ENCODE measurements around the gene TMEM259.

TMEM259 gene

DNA sequence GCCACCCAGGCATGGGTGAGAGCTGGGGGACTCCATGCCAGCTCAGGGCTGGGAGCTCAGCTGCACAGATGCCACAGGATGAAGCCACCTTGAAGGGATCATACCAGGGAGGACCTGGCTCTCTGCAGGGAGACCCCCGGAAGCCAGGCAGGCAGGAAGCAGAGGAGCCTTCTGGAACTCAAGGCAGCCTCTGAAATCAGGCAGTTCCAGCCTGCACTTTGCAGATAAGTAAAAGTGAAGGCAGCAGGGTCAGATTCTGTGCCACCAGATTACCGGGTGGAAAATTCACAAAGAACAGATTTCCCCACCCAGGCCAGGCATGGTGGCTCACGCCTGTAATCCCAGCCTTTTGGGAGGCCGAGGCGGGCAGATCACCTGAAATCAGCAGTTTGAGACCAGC, 2.5 kb downstream of the TMEM259 start:
- DNase-seq (ENCODE audit: extremely low read depth, low read depth) = no peak
- TF ChIP-seq CTCF (IDR thresholded peaks at IDR 0.05; ENCODE audit: low read depth, low read length, missing control alignments) = no peak
- H3K4me3 ChIP-seq (replicated peaks; ENCODE audit: low read depth, low read length) = peak overlapping the region; percentile 95

DNA sequence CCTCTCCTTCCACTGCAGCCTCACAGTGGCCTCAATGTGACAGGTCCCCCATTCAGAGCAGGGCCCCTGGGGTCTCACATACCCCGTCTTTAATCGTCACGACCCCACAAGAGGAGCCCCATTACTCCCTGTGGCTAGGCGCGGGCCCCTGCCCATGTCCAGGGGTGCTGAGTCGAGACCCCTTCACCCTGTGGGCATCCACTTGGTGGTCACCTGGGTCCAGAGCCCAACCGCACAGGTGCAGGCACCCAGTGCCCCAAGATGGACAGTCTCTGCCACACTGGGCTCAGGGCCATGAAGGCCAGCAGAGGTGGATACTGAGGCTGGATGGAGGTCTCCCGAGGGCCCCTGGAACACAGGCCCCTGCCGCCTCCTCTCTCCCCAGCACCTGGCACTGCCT, 3.0 kb downstream of the TMEM259 start:
- TF ChIP-seq CTCF (IDR thresholded peaks at IDR 0.05; ENCODE audit: low read depth, low read length, missing control alignments) = no peak
- H3K4me3 ChIP-seq (replicated peaks; ENCODE audit: low read depth, low read length) = peak overlapping the region; percentile 95
- DNase-seq (ENCODE audit: extremely low read depth, low read depth) = no peak

DNA sequence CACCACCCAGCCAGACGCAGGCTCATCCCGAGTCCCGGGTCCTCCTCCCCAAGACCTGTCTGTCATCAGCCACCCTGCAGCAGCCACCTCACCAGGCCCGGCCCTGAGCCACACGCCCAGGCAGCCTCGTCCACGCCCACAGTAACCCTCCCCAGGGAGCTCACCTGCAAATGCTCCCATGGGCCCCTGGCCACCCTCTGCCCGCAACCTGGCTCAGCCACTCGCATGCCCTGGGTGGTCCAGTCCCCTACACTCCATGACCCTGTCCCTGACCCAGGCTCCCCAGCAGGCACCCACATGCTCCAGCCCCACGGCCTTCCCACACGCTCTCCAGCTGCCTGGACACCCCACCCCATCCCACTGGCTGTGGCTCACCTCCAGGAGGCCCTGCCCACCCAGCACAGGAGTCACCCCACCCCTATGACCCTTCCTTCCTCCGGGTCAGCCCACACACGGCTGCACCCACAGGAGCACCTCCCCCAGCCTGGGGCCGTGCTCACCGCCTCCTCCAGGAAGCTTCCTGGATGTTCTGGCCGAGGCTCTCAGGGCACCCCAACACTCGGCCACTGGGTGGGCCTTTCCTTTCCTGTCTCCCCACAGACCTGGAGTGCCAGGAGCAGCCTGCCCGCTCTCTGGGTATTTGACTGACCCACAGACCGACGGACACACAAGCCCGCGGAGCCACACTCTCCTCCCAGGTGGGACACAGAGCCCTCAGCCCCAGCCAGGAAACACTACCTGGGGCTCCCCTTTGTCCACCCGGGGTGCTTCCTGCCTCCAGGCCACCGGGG, 3.6 kb downstream of the TMEM259 start:
- no peak for TF ChIP-seq CTCF (IDR thresholded peaks at IDR 0.05; ENCODE audit: low read depth, low read length, missing control alignments)
- no peak for DNase-seq (ENCODE audit: extremely low read depth, low read depth)
- H3K4me3 ChIP-seq (replicated peaks; ENCODE audit: low read depth, low read length) = peak overlapping the region; percentile 95

- H3K4me3 ChIP-seq (replicated peaks; ENCODE audit: low read depth, low read length) = peak overlapping the region; percentile 95; the same call in 1 of the 2 replicates
These were observed 4.2 kb downstream of the TMEM259 start for GRCh38 chr19:1016647-1017114.

GRCh38 chr19:1015782-1016646, 4.9 kb downstream of the TMEM259 start:
- no peak for DNase-seq (ENCODE audit: extremely low read depth, low read depth)
- no peak for TF ChIP-seq CTCF (IDR thresholded peaks at IDR 0.05; ENCODE audit: low read depth, low read length, missing control alignments)
- H3K4me3 ChIP-seq (replicated peaks; ENCODE audit: low read depth, low read length) = no peak overlapping the region

More at GRCh38 chr19:1016647-1017114, 4.2 kb downstream of the TMEM259 start:
- no peak for TF ChIP-seq CTCF (IDR thresholded peaks at IDR 0.05; ENCODE audit: low read depth, low read length, missing control alignments)
- DNase-seq (ENCODE audit: extremely low read depth, low read depth) = no peak

DNA sequence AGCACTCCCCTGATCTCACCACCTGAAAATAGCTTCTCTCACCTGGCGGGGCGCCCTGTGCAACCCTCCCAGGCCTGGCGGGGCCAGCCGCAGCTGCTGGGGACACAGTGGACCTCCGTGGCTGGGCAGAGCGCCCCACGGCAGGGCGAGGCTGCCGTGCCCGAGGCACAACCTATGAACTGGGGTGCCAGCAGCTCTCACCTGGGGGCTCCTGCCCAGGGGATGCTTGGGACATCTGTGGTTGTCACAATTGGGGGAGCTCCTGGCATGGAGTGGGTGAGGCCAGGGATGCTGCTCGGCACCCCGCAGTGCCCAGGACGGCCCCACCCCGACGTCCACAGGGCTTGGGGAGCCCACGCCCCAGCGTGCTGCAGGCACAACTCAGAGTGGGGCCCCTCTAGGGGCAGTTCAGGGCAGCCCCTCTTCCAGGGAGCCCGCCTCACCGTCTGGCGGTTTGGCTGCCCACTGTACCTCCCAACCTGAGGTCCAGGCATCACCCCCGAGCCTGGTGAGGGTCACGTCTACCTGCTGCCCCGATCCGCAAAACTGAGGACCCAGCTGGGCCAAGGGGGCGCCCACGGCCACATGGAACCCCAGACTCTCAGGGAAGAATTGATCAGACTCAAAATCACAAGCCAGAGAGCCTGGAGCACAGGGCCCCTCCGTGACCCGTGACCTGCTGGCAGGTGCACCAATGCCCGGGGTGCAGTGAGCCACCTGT, 5.7 kb downstream of the TMEM259 start:
- DNase-seq (ENCODE audit: extremely low read depth, low read depth) = no peak
- H3K4me3 ChIP-seq (replicated peaks; ENCODE audit: low read depth, low read length) = no peak overlapping the region
- TF ChIP-seq CTCF (IDR thresholded peaks at IDR 0.05; ENCODE audit: low read depth, low read length, missing control alignments) = no peak

Measured in HFF-Myc (cell line).